Hematopoietic multipotent progenitor cell treated with erythropoietin and hydrocortisone succinate and interleukin-3 and kit ligand, for 15 days (in vitro differentiated cells): ENCODE results near the gene SLC16A13.
"Not testable (repeated sequence)": the region's sequence is repeated elsewhere in the genome, so short reads cannot be mapped to it uniquely, and the experiment has no call there.

ENCODE experiments used
- DNase-seq: peaks from one replicate; pipeline ENCODE4 v3.0.0-alpha.2; 2015; ENCODE audit warnings: low spot score

SLC16A13 gene

DNA sequence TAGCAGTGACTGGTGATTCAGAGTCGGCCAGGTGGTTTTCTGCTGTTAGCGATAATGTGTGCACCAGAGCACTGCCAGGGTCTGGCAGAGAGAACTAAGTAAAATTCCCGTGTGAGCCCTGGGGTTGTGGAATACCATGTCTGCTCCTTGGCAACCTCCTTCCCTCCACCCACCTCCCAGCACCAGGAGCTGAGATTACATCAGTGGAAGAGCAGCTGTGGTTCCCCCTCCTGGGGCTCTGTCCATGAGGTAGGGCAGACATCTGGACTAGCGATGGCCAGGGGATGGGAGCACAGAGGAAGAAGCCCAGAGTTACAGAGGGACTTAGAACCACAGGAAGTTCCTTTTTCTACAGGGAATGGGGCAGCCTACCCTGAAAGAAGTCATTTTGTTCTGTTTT lies 28.4 kb downstream of the SLC16A13 start:
- no peak for DNase-seq

DNA sequence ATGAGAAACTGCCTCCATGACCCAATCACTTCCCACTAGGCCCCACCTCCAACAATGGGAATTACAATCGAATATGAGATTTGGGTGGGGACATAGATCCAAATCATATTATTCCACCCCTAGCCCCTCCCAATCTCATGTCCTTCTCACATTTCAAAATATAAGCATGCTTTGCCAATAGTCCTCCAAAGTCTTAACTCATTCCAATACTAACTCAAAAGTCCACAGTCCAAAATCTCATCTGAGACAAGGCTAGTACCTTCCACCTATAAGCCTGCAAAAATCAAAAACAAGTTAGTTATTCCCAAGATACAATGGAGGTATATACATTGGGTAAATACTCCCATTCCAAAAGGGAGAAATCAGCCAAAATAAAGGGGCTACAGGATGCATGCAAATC lies 31.4 kb downstream of the SLC16A13 start:
- DNase-seq, result no peak

GRCh38 chr17:7068268-7068667 lies 32.5 kb downstream of the SLC16A13 start:
- no peak for DNase-seq

GRCh38 chr17:7070712-7071111 lies 34.9 kb downstream of the SLC16A13 start:
- no peak for DNase-seq

- no peak for DNase-seq
Observed at GRCh38 chr17:7072406-7072805, 36.6 kb downstream of the SLC16A13 start.

DNA sequence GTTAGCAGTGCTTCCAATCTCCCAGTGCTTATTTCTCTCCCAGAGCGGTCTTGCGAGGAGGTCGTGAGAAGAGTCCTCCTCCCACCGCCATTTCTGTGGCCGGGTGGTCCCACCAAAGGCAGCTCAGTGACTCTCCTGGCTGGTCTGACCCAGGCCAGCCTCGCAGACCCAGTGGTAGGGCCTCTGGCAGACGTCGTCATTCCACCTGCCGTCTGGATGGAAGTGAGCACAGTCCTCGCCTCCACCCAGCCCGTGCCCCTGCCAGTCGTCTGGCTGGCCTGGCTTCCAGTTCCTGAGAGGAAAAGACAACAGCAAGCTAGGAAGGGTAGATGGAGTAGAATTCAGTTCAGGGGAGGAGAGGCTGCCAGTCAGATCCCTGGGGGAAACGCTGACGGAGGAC lies 39.1 kb downstream of the SLC16A13 start:
- no peak for DNase-seq

GRCh38 chr17:7077911-7078546 lies 42.2 kb downstream of the SLC16A13 start:
- no peak for DNase-seq

- DNase-seq, result no peak
Observed at GRCh38 chr17:7078711-7079110, 42.9 kb downstream of the SLC16A13 start.

DNA sequence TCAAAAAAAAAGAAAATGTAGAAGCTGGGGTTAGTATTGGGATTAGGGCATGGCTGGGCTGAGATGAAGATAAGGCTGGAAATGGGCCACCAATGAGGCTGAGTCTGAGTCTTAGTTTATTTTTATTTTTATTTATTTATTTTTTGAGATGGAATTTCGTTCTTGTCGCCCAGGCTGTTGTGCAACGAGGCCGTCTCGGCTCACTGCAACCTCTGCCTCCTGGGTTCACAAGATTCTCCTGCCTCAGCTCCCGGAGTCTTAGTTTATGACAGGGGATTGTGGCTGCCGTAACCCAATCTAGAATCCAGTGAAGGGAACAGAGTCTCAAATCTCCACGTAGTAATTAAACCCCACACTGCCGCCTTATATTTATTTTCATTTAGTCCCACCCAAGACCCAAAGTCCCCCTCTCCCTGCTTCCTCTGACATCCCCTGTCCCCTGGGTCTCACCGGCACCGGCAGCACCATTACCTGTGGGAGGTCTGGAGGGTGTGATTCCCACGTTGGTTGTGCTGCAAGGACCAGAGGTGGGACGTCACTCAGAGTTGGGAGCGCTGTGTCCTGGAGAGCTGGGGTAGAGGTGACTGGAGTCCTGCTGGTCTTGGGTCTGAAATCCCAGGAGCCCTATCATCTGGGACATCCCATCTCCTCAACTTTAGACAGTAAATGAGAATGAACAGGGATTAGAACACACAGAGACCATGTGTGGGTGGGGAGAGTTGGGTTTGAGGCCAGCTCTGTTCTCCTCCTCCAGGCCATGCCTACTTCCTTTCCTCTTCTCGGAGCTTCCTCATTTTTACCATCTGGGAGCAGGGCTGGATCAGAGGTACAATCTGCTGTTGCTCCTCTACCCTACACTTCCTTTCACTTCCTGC lies 44.0 kb downstream of the SLC16A13 start, which contains the start of gene CLEC10A:
Gene CLEC10A (minus strand): TSS at position 671 of the 875 bp plus-strand sequence. CDS start 1,439 bp downstream, outside the sequence.
- no peak for DNase-seq

GRCh38 chr17:7080456-7081041 lies 44.7 kb downstream of the SLC16A13 start:
- DNase-seq, result no peak

DNA sequence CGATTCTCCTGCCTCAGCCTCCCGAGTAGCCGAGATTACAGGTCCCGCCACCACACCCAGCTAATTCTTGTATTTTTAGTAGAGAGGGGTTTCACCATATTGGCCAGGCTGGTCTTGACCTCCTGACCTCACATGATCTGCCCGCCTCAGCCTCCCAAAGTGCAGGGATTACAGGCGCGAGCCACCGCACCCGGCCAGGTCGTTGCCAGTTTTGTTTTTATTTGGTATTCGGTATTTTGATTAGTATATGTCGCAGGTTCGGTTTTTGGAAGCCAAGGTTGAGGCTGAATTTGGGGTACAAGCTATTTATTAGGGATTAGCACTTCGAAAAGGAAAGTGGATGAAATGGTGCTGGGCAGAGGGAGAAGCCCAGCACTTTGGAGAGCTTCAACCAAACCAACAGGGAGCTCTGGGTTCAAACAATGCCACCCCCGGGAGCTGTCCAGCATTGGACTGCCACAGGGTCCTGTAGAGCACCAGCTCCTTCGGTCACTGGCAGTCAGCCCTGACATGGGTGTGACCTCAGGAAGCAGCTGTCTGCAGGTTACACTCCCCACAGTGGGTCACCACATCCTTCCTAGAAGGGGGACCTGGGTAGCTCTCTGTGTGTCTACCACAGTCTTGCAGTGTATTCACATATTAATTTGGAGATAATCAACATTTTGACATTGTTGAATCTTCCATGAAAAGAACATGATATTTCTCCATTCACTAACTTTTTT lies 45.7 kb downstream of the SLC16A13 start:
- no peak for DNase-seq

GRCh38 chr17:7083592-7083991 lies 47.8 kb downstream of the SLC16A13 start:
- no peak for DNase-seq

GRCh38 chr17:7084088-7084487 lies 48.3 kb downstream of the SLC16A13 start:
- no peak for DNase-seq

- not testable (repeated sequence) for DNase-seq
Observed at GRCh38 chr17:7088442-7088841, 52.6 kb downstream of the SLC16A13 start.

DNA sequence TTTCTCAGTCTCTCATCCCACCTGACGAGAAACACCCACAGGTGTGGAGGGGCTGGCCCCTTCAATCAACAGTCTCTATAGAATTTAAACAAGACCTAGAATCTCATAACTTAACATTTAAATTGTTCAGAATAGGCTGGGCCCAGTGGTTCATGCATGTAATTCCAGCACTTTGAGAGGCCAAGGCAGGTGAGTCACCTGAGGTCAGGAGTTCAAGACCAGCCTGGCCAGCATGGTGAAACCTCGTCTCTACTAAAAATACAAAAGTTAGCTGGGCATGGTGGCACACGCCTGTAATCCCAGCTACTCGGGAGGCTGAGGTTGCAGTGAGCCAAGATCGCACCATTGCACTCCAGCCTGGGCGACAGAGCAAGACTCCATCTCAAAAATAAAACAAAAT lies 53.8 kb downstream of the SLC16A13 start:
- not testable (repeated sequence) for DNase-seq
